Jurkat, Clone E6-1 (cell line): ENCODE data around the gene B3GNT5. TPM values are rescaled to one million over a fixed set of nuclear protein-coding genes. Genes with fewer than 3 reads are reported as not detected.

ENCODE experiments used
- DNase-seq: peaks from one replicate; pipeline ENCODE4 v3.0.0-alpha.2; 2011; ENCODE audit warnings: low read depth, low spot score
- H3K4me3 ChIP-seq: 2 replicates; pipeline ENCODE4 v1.5.1; 2011; ENCODE audit warnings: mild to moderate bottlenecking, low read length, control low read depth, moderate library complexity
- polyA plus RNA-seq: library from polyadenylated mRNA; unstranded; fragments of >200 nt; gene quantifications from one replicate; pipeline ENCODE4 v1.2.1, GENCODE V29; 2012; ENCODE audit warnings: missing spikeins; ENCODE audit not compliant: insufficient read length, insufficient read depth

The B3GNT5 gene
- polyA plus RNA-seq = 1.1 TPM

DNA sequence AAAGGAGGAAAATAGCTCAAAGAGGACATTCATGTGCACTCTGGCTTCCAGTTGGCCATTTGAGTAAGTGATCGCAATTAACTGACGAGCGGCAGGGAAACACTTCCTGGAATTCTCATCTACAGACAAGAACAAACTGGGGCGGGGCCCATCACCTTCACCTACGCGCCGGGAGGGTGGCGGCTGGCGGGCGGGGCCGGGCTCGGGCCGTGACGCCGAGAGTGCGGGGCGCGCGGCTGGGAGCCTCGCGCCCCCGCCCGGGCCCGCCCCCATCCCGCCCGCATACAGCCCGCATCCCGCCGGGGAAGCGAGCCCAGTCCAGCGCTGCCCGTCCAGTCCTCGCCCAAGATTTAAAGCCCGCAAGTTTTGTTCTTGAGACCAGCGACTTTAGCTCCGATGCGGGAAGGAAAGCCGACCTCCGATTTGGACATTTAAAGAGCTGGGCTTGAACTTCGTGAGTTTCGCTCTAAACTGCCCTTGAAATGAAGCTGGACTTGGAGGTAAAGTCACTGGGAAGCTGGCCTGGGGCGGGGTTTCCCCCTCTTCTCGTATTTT is at the start of gene B3GNT5:
Gene B3GNT5, plus strand, starts transcription at position 281 of the 555 bp plus-strand sequence. CDS start 16,546 bp downstream, outside the sequence.
- H3K4me3 ChIP-seq = no peak within 1 kb of the TSS

GRCh38 chr3:183203670-183204069 is 49.4 kb upstream of the B3GNT5 start:
- no peak for DNase-seq
- no peak overlapping the region for H3K4me3 ChIP-seq

More for the DNA sequence above, at the start of gene B3GNT5:
- no peak for DNase-seq

DNA sequence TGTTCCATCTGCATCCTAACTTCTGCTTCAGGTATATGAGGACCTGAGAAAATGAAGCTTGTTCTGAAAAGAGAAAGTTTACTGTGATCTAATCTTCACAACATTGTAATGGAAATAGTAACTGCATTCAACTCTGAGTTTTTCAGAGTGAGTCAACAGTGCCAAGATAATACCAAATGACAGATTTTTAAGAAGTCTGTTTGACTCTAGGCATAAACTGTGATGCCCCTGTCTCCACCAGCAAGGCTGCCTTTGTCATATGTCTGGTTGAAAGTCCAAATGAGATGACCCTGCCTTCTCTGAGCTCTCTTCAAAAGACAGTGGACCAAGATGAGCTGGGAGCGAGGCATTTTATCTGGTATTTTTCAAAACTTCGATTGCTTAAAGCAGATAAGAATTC is 44.8 kb upstream of the B3GNT5 start:
- H3K4me3 ChIP-seq = no peak overlapping the region
- DNase-seq = no peak

GRCh38 chr3:183208800-183209199 is 44.3 kb upstream of the B3GNT5 start:
- DNase-seq = no peak
- H3K4me3 ChIP-seq = no peak overlapping the region

DNA sequence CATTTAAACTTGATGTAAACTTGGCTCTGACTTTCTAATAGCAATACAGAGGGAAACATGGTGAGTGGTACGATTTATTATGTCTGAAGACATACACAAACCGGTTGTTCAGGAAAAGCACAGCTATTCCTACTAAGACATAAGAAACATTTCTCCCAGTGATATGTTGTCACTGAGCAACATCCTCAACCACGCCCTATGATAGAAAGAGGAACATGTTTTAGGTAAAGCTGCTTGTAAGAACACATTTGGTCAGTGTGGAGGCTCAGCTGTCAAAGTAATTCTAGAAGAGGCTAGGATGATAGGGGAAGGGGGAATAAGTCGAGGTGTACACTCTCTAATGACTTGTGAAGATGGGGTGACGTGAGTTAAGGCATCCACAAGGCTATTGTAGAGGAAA is 42.7 kb upstream of the B3GNT5 start:
- DNase-seq = no peak
- H3K4me3 ChIP-seq = no peak overlapping the region

- no peak for DNase-seq
- H3K4me3 ChIP-seq = no peak overlapping the region
Measured at GRCh38 chr3:183210862-183211341, 42.2 kb upstream of the B3GNT5 start.

GRCh38 chr3:183211352-183211751 is 41.7 kb upstream of the B3GNT5 start:
- no peak for DNase-seq
- H3K4me3 ChIP-seq = no peak overlapping the region

DNA sequence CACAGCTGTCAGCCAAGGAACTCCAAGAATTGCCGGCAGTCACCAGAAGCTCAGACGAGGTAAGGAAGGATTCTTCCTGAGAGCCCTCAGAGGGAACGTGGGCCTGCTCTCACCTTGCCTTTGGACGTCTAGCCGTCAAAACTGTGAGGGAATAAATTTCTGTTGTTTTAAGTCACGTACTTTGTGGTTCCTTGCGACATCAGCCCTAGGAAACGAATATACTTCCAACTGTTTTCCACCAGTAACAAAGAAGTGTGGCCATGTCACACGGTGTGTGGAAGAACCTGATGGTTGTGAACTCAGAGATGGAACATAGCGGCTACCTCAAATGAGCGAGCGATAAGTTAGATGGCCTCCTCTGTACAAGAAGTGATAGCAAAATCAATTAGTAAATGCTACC is 41.0 kb upstream of the B3GNT5 start:
- DNase-seq = no peak
- no peak overlapping the region for H3K4me3 ChIP-seq

DNA sequence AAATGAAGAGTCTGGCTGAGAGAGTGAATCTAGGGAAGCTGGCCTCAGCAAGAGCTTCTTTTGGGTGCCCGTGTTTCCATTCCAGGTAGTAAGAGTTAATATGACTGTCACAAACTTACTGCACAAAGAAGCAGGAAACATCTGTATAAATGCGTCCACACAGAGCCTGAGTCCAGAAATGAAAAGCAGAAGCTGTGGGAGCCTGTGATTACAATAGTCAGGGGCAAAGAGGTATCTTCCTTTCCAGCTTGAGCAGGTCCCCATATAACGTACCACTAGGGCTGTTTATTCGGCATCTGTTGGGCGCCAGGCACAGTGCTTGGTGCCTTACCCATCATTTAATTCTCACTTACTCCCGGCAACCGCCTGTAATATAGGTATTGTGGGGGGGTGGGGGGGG is 40.5 kb upstream of the B3GNT5 start:
- DNase-seq = no peak
- H3K4me3 ChIP-seq = no peak overlapping the region

GRCh38 chr3:183213415-183214276 is 39.4 kb upstream of the B3GNT5 start:
- DNase-seq = no peak
- H3K4me3 ChIP-seq = no peak overlapping the region

- DNase-seq = no peak
- H3K4me3 ChIP-seq = no peak overlapping the region
Measured at GRCh38 chr3:183214277-183214612, 38.8 kb upstream of the B3GNT5 start.

GRCh38 chr3:183215591-183216202 is 37.4 kb upstream of the B3GNT5 start:
- DNase-seq = no peak
- no peak overlapping the region for H3K4me3 ChIP-seq

GRCh38 chr3:183217548-183218332 is 35.3 kb upstream of the B3GNT5 start:
- no peak overlapping the region for H3K4me3 ChIP-seq
- no peak for DNase-seq

- DNase-seq = no peak
- H3K4me3 ChIP-seq = no peak overlapping the region
Measured at GRCh38 chr3:183218826-183219225, 34.2 kb upstream of the B3GNT5 start.

DNA sequence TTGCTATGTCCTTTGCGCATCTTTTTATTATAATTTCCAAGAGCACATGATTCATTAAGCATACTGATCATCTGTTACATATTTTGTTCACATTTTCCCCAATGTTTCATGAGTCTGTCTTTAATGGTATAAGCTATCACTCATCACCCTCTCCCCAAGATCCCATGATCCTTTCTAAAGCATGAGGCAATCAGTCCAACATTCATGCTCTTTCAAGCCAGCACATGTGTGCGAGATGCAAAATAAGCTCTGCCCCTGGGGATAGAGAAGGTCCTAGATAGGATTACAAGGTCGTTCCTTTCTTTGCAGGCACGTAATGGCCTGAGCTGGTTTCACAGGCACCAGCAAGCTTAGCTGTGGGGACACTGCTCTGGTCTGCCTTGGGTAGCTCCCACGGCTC is 32.2 kb upstream of the B3GNT5 start:
- H3K4me3 ChIP-seq = no peak overlapping the region
- DNase-seq = no peak

- DNase-seq = no peak
- no peak overlapping the region for H3K4me3 ChIP-seq
Measured at GRCh38 chr3:183222631-183223235, 30.3 kb upstream of the B3GNT5 start.

DNA sequence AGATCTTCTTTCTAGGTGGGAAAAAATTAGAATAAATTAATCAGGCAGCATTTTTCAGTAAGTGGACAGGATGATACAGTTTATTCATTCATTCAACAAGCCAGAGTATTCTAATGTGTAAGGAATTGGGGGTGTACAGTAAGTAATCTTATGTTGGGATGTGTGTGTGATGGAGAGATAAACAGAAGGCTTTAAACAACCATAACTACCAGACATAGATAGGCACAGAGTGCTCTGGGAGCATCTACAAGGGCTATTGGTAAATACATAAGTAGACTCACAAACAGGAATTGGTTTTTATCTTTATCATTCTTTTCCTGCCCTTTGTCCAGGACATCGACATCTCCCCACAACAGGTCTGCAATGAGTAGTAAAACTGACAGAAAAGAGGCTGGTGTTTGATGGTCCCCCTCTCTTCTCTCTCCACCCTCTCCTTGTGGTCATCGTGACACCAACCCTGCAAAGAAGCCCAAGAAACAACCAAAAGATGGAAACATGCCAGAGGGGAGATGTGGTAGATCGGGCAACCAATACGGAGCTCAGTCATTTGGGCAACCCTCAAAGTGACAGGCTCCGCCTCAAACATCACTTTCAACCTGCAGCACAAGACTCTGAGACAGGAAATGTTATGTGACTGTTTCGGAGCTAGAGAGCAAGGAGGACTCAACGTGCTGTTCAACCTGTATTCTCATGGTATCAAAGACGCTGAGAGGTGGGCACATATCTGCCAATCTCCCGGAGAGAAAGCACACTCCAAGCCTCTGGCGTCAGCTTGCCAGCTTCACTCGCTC is 28.7 kb upstream of the B3GNT5 start:
- peak; percentile 73 for DNase-seq
- H3K4me3 ChIP-seq = no peak overlapping the region

DNA sequence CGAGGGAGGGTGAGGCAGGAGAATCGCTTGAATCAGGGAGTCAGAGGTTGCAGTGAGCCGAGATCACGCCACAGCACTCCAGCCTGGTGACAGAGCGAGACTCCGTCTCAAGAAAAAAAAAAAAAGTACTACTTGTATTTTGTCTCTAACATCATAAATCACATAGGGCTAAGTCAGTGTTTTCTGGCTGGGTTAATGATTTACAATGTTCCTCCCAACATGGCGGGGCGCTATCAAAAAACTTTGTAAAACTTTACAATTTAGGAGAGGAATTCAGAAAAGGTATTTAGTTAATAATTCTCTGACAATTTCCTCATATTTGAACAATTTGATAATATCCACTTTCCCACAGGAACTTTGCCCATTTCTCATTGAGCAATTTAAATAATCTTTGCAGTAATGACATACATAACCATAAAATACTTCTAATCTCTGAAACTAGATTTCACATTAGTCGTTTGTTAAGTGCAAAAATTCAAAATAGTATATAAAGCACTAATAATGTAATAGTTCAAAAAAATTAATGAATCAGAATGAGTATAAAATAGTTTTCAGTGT is 26.6 kb upstream of the B3GNT5 start:
- DNase-seq = no peak
- H3K4me3 ChIP-seq = no peak overlapping the region
